Raji (cell line): ENCODE measurements around the gene LEO1.

Source experiments
- POLR2A ChIP-seq: IDR thresholded peaks from 2 replicates; pipeline ENCODE4 v1.6.1; 2011; ENCODE audit warnings: low read depth, low read length, control low read depth; ENCODE audit not compliant: insufficient read depth

Gene LEO1

DNA sequence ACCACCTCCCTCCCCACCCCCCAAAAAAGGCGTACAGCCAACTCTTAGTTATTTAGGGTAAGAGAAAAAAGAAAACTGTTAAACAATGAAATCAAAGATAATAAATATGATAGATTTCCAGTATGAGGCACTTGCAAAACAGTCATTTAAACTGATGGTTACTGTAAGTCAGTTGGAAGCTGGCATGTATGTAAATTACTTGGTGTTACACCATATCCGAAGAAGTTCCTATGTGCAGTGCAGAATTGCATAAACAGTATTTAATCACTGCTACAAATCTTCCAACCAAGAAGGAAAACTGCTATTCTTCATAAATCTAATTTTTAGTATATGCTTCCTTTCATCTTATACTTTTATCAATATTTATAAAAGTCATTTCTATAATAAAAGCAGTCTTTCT lies 62.0 kb downstream of the LEO1 start:
- TF ChIP-seq POLR2A, result no peak

DNA sequence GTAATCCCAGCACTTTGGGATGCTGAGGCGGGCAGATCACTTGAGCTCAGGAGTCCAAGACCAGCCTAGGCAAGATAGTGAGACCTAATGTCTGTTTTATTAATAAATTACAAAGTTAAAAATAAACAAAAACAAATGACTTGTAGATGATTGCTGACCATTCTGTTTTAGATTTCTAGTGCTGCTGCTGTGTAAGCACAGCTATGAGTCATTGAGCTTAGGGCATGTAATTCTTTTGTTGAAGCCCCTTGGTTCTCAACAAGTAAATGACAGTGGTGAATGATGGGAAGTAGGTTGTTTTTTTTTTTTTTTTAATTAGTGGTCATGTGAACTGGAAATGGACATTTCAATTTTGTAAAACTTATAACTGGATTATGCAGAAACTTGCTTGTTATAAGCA lies 63.3 kb downstream of the LEO1 start:
- no peak for TF ChIP-seq POLR2A

DNA sequence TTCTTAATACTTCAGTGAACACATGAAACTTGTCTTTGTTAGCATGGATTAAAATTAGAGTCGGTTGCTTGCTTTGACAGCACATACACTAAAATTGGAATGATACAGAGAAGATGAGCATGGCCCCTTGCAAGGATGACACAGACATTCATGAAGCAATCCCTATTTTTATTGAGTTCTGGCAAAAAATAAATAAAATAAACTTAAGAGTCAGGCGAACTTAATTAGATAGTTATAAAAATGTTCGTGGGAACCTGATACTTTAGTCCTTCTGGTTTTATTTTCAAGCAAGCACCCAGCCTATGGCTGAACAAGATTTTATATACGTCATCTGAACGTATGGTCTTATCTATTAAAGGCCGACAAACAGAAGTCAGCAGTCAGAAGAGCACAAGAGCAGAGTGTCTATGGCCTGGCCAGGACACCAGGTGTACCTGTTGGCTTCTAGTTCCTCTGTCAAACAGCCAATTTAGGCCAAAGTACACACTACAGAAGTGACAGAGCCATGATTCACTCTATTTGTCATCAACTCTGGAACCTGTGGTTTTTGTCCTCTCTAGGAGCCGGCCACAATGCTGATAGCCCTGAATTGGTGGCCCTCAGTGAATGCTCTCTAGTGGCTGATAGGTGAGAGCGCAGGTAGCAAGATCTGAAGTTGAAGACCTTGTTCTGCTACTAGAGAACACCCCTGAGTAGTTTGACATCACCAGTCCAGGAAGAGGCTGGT lies 64.3 kb downstream of the LEO1 start:
- TF ChIP-seq POLR2A, result no peak

DNA sequence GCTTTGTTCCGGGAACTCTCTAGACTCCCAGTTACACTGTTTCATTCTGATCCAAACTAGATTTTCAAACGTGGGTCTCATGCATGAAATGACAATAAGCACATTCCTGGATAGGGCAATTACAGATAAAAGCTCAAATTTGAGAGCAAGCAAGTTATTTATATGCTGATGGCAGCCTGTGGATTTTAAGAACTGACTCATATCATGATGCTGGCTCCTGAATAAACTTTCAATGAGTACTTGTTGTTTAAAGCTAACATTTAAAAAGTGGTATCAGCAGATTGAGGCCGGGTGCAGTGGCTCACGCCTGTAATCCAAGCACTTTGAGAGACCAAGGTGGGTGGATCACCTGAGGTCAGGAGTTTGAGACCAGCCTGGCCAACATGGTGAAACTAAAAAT lies 66.6 kb downstream of the LEO1 start:
- no peak for TF ChIP-seq POLR2A

DNA sequence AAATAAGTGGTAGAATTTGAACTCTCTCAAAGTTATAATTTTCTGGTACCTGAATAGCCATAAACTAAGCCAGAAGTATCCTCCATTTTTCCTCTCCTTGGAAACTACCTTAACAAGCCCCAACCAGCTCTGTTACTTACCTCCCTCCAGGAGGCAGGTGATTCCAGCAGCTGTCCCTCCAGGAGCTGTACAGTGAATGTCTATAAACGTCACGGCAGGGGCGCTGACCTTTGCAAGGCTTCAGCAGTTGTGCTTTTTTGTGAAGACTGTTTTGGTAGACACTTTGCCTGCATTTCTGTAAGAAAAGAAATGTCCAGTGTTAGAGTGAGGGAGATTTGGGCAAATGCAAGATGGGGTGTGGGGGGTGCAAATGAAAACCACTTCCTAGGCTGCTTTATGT lies 67.2 kb downstream of the LEO1 start:
- no peak for TF ChIP-seq POLR2A

DNA sequence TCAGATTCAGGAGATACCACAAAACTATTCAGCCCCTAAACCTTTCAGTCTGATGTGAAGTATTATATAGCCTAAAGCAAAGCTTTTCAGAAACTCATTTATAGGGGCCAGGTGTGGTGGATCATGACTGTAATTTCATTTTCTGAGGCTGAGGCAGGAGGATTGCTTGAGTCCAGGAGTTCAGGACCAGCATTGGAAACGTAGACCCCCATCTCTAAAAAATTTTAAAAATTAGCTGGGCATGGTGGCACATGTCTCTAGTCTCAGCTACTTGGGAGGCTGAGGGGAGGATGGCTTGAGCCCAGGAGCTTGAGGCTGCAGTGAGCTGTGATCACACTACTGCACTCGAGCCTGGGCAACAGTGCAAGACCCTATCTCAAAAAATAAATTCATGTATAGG lies 82.1 kb downstream of the LEO1 start:
- TF ChIP-seq POLR2A, result no peak

DNA sequence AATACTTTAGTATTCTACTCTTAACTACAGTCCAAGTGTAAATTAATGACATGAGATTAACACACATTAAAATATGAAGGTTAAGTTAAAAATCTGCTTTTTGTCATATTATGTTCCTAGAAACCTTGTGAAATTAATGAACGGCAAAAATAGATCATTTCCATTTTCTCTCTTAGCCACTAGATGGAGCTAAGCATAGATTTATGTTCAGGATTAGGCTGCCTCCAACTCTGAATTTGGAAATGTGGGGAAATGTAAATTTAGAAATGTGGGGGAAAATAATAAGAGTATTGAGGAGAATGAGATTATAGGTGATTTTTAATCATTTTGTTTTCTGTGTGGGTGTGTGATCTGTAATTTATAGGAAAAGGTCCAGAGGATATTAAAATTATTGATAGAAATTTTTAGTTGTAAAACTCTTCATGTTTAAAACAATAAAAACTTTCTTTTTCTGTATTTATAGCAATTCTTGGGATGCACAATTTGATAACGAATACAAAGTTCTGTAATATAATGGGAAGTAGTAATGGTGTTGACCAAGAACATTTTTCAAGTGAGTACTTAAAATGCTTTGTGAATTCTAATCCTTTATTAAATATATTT lies 82.9 kb downstream of the LEO1 start:
- no peak for TF ChIP-seq POLR2A
